Mononuclear cell (primary cell): ENCODE results near the gene MEAF6. TPM values are rescaled to one million over a fixed set of nuclear protein-coding genes. Genes with fewer than 3 reads are reported as not detected.
A peak's percentile ranks its signal among the peaks of the same experiment; 100 is the strongest.

Source experiments
- H3K27me3 ChIP-seq: 2 replicates; pipeline ENCODE4 v1.6.0; 2011; ENCODE audit warnings: low read length, control low read depth; ENCODE audit not compliant: insufficient read depth
- H3K4me1 ChIP-seq: 2 replicates; pipeline ENCODE4 v1.5.1; 2011; ENCODE audit warnings: mild to moderate bottlenecking, low read length, control low read depth; ENCODE audit not compliant: insufficient read depth
- H3K4me3 ChIP-seq: 2 replicates; pipeline ENCODE4 v1.5.1; 2011; ENCODE audit warnings: mild to moderate bottlenecking, low read length, moderate library complexity
- H3K9me3 ChIP-seq: 2 replicates; pipeline ENCODE4 v1.5.1; 2011; ENCODE audit warnings: low read depth, mild to moderate bottlenecking, control low read depth, low read length
- total RNA-seq: library from RNA; depleted of rRNA; stranded (reverse); fragments of >200 nt; gene quantifications from one replicate; pipeline ENCODE4 v1.2.3, GENCODE V29; 2012

The MEAF6 gene
- total RNA-seq, 1 donor = 65.3 TPM

DNA sequence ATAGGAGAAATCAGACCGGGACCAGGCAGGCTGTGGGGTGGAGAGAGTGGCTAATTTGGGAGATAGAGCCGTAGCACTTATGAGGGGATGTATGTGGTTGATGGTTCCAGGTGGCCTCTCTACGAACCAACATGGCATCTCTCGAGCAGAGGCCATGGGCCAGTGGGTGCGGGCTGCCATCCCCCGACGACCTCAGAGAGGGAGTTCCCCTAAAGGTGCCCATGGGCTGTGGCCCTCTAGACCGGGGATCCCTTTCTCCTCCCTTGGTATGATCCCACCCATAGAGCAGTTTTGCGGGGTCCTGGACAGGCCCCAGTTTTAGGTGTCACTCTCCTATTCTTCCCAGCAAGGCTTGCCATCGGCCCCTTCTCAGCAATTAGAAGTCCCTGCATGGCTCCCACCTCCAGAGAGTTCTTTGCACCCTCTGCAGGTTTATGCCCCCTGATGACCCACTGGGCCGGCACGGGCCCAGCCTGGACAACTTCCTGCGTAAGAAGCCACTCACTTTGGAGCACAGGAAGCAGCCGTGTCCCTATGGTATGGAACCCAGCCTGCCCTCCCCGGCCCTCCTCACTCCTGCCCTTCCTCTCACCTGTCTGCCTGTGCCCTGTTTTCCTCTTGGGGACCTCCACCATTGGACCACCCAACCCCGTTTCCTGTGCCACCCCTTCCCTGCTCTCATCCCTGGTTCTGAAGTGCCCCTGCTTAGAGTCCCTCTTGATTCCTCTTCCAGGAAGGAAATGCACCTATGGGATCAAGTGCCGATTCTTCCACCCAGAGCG, 32.4 kb downstream of the MEAF6 start:
- peaks cover 59% of the 10 kb centered on the region for H3K4me1 ChIP-seq
- H3K27me3 ChIP-seq = no peaks in the 10 kb centered on the region
- no peaks in the 10 kb centered on the region for H3K9me3 ChIP-seq
- H3K4me3 ChIP-seq = no peak overlapping the region

DNA sequence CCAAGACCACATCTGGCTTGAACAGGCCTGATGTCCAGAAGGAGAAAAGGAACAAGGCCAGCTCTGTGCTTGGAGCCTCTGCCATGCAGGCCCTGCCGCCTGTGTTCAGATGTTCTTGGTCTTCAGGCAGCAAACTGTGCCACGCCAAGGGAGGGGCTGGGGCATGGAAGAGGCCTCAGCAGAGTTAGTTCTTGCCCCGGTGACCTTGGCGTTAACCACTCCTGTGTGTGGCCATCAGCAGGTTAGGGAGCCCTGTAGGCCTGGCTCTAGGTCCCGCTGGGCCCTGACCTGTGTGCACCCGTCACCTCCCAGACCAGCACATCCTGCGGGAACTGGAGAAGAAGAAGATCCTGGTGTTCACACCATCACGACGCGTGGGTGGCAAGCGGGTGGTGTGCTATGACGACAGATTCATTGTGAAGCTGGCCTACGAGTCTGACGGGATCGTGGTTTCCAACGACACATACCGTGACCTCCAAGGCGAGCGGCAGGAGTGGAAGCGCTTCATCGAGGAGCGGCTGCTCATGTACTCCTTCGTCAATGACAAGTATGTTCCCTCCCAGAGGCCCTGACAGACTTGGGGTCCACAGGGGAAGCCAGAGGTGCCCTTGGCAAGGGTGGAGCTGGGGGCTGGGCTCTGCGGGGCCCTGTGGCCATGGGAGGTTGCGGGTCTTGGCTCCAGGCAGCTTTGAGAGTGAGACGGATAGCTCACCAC, 33.1 kb downstream of the MEAF6 start:
- peaks cover 59% of the 10 kb centered on the region for H3K4me1 ChIP-seq
- no peaks in the 10 kb centered on the region for H3K27me3 ChIP-seq
- no peaks in the 10 kb centered on the region for H3K9me3 ChIP-seq
- H3K4me3 ChIP-seq = no peak overlapping the region

DNA sequence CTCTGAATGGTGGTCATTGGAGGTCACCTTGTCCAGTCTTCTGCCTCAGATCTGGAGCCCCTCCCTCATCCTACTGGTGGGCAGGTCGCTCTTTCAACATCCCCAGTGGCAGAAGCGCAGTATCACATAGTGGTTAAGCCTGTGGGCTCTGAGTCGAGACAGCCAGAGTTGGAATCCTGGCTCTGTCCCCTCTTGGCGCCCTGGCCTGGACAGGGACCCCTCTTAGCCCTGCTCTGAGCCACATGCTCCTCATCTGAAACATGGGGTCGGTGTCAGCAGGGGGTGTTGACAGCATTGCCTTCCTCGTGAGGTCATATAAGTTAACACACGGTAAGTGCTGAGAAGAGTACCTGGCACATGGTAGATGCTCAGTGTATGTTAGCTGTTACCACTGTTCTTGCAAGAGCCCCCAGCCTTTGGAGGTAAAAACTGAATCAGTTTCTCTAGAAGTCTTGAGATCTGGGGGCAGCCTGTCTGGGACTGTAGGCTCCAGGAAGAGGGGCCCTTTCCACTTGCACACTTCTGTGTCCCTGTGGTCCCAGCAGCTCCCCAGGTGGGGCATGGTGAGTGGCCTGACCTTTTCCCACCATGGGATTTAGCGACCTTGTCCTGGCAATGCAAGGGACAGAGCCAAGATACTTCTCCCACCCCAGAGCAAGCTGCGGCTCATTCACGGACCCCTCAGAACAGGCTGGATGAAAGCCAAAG, 33.8 kb downstream of the MEAF6 start:
- peaks cover 60% of the 10 kb centered on the region for H3K4me1 ChIP-seq
- H3K9me3 ChIP-seq = no peaks in the 10 kb centered on the region
- H3K27me3 ChIP-seq = no peaks in the 10 kb centered on the region
- no peak overlapping the region for H3K4me3 ChIP-seq

DNA sequence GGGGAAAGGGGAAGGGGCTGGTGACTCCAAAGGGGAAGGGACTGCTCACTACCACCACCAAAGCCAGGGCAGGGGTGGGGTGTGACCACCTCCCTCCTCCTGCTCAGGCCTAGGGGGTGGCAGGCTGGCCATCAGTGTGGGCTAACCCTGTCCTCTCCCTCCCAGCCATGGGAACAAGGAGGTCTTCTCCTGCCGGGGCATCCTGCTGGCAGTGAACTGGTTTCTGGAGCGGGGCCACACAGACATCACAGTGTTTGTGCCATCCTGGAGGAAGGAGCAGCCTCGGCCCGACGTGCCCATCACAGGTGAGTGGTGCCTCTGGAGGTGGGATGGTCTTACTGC, 34.5 kb downstream of the MEAF6 start:
- H3K27me3 ChIP-seq = no peaks in the 10 kb centered on the region
- peaks cover 64% of the 10 kb centered on the region for H3K4me1 ChIP-seq
- H3K9me3 ChIP-seq = no peaks in the 10 kb centered on the region
- H3K4me3 ChIP-seq = no peak overlapping the region

DNA sequence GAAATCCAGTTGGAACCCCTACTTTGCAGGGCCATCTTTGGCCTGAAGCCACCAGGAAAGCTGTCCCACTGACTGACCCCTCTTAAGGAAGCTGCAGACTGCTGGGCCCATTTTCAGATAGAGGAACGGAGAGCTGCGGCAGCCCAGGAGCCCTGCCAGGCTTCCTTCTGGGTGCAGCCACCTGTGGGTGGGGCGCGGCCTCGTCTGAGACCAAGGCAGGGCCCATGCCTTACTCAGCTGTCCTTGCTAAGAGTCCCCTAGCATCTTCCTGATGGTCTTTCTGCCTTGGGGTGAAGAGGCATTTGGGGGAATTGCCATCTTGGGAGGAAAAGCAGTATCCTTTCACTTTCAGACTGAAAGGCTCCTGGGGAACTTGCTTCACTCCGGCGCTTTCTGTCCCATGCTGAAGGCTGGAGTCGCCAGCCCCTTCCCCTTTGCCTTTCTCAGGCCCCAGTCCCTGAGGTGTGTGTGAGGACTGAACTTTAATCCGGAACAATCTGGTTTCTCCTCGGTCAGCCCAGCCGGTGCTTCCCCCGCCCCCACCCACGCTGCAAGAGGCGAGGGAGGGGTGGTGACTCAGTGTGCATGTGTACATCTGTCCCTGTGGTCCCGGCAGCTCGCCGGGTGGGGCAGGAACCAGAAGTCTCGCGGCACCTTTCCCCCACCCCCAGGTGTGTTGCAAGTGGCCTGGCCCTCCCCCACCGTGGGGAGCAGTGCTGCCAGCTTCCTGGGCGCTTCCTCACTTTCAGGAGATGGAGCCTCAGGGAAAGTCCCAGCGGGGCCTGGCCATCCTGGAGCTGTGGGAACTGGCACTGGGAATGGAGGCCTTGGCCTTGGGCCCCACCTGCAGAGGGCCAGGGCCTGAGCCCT, 35.1 kb downstream of the MEAF6 start:
- Histone ChIP-seq H3K4me1 (peaks cover 66% of the 10 kb centered on the region), H3K9me3 (no peaks in the 10 kb centered on the region), H3K4me3 (peak overlapping the region; percentile 86), H3K27me3 (no peaks in the 10 kb centered on the region)

DNA sequence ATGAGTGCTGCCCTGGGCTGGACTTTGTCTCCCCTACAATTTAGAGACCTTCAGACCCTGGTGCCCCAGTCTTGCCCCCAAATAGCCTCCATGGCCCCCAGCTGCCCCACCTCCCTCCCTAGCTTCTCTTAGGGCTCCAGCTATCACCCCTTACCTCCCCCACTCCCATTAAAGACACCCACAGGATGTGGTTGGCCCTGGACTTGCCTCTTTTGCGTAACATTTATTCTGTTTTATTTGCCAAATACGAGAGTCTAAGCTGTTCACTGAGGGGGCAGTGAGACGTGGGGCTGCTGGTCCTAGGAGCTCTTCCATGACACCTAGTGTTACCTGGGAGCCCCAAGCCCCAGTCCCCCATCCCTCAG, 35.7 kb downstream of the MEAF6 start:
- Histone ChIP-seq H3K4me3 (peak overlapping the region; percentile 86), H3K4me1 (peaks cover 68% of the 10 kb centered on the region)

DNA sequence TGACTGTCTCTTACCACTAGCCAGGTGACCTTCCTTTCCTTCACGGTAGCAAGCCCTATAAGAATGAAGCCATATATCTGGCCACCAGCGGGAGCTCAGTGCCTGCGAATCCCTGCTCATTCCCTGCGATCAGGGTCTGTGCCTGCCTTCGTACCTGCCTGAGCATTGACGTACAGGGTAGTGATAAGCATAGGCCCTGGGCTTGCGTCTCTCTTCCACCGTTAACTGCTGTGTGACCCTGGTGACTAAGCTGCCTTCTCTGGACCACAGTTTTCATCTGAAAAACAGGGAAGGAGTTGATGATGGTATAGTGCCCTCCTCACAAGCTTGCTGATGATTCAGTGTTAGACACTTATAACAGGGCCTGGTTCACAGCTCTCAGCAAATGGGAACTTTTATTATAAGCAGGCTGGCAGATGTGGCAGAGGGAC, 36.1 kb downstream of the MEAF6 start:
- Histone ChIP-seq H3K9me3 (no peaks in the 10 kb centered on the region), H3K4me1 (peaks cover 72% of the 10 kb centered on the region), H3K4me3 (peak overlapping the region; percentile 86), H3K27me3 (no peaks in the 10 kb centered on the region)

More for the DNA sequence above, 35.7 kb downstream of the MEAF6 start:
- H3K9me3 ChIP-seq = no peaks in the 10 kb centered on the region
- H3K27me3 ChIP-seq = no peaks in the 10 kb centered on the region

DNA sequence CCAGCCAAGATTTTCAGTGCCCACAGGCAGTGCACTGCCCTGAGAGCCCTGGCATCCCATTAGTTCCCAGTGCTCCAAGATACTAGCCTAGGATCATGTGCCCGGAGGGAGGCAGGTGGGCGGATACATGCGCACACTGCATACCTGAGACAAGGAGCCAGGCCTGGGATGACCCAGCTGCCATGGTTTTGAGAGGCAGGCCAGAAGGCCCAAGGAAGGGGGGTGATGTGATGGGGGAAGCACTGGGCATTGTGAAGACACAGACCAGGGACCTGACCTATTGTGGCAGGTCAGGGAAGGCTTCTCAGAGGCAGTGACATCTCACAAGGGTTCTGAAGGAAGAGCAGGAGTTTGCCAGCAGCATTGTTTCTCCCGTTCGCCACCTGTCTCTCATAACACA, 36.6 kb downstream of the MEAF6 start:
- Histone ChIP-seq H3K4me1 (peaks cover 78% of the 10 kb centered on the region), H3K4me3 (peak overlapping the region; percentile 86), H3K27me3 (no peaks in the 10 kb centered on the region), H3K9me3 (no peaks in the 10 kb centered on the region)

DNA sequence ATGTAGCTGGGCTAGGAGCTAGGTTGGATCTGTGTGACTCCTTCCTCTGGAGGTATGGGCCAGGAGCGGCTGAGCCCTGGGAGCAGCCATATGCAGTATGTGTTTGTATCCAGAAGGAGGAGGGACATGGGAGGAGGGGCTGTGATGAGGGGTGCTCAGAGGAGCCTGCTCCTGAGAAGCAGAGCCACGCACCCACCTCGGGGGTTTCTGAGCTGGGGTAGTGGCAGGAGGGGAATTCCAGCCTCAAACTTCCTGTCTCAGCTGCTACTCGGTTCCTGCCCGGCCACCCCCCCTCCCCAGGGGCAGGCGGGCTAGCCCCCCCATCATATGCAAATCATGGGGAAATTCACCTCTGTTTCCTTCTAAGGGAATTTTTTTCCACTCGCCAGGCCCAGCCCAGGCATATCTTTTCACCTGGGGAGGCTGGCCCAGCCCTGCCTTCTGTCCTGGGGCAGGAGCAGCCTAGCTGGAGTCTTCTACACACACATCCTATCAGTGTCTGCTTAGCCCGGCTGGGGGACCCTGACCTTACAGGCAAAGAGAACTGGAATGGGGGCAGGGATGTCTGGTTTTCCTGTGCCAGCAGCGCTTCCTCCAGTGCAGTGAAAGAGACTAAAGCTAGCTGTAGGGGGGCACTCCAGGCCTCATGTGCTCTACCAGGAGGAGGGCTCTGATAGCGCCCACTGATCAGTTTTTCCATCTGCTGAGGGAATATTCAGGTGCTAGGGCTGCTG, 37.2 kb downstream of the MEAF6 start:
- Histone ChIP-seq H3K4me3 (peak overlapping the region; percentile 86), H3K9me3 (no peaks in the 10 kb centered on the region), H3K4me1 (peaks cover 83% of the 10 kb centered on the region), H3K27me3 (no peaks in the 10 kb centered on the region)

DNA sequence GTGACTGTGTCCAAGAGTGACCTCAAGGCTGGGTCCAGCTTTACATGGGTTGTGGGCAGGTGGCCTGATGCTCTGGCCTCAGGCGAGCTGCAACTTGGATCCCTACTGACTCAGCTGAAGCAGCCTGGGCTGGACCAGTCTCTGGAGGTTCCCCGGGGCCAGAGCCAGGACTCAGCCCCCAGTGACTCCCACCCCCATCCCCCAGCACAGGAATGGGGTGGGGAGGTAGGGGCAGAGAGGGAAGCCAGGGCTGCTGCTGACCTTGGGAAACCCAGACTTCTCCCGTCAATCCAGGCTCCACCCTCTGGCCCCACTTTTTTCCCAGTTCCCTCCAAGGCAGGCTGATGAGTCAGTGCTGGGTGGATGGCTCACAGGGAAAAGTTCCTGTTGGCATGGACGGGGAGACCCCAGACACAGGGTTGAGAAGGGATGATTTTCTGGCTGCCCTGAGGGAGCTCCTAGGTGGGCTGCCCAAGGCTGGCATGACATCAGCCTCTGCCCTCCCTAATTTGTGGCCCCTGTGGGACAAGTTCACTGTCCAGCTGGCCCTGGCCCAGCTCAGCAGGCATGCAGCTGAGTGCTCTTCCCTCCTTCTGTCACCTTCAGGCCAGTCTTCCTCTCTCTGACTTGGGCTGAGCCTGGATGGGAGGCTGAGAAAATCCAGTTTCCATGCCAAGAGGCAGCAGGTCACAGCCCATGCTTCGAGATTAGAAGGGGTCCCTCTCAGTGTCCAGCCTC, 37.9 kb downstream of the MEAF6 start:
- H3K4me3 ChIP-seq = peak overlapping the region; percentile 86
- H3K9me3 ChIP-seq = no peaks in the 10 kb centered on the region
- peaks cover 90% of the 10 kb centered on the region for H3K4me1 ChIP-seq
- H3K27me3 ChIP-seq = no peaks in the 10 kb centered on the region

DNA sequence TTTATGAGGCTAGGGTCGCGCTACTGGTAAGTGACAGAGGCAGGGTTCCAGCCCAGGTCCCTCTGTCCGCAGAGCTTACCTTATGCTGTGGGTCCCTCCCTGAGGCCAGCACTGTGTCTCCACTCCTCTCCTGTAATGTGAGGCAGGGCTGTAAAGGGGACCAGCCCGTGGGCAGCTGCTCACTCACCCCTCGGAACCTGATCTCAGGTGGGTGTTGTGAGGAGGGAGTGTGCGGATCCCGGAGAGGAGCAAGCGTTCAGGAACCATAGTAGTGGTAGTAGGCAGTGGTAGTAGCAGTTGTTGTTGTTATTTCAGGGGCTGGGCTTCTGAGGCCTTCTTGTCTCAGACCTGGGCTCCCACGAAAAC, 38.5 kb downstream of the MEAF6 start:
- Histone ChIP-seq H3K4me3 (peak overlapping the region; percentile 86), H3K4me1 (peaks cover 90% of the 10 kb centered on the region), H3K27me3 (no peaks in the 10 kb centered on the region), H3K9me3 (no peaks in the 10 kb centered on the region)

DNA sequence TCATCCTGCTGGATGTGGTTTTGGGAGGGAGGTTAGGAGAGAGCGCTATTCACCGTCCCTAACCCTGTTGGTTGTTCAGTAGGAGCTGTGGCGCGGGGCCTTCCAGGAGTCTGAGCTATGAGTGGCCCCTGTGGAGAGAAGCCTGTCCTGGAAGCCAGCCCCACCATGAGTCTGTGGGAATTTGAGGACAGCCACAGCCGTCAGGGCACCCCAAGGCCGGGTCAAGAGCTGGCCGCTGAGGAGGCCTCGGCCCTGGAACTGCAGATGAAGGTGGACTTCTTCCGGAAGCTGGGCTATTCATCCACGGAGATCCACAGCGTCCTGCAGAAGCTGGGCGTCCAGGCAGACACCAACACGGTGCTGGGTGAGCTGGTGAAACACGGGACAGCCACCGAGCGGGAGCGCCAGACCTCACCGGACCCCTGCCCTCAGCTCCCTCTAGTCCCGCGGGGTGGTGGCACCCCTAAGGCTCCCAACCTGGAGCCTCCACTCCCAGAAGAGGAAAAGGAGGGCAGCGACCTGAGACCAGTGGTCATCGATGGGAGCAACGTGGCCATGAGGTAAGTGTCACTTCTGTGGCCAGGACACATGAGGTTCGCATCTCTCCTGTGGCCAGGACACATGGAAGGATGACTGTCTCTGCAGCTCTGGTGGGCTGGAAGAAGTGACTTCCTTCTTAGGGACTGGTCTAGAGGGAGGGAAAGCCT, 39.0 kb downstream of the MEAF6 start:
- Histone ChIP-seq H3K27me3 (no peaks in the 10 kb centered on the region), H3K4me3 (peak overlapping the region; percentile 86), H3K4me1 (peaks cover 86% of the 10 kb centered on the region), H3K9me3 (no peaks in the 10 kb centered on the region)

DNA sequence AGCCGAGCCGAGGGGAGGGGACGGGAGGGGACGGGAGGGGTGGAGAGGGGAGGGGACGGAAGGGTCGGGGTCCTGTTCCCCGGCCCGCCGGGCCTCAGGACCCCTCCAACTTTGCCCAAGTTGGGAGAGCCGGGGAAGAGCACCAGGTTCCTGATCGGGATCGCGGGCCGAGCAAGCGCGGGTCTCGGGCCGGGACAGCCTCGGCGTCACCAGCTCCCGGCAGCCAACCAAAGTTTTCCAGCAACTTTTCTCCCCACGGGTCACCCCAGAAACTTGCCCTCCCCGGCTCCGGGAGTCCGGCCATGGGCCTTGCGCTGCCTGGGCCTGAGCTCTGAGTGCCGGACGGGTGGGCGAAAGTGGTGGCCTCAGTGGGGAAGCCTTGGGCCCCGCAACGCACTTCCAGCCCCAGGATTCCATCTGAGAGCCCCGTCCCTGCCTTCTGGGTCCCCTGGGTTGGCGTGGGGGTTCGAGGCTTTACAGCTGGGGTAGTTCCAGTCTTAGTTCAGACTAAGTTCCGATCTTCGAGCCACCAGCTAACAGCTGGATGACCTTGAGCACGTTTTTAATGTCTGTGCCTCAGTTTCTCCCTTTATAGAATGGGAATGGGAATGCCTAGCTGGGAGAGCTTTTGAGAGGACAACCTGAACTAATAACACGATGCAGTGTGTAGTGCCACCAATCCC, 39.7 kb downstream of the MEAF6 start:
- Histone ChIP-seq H3K27me3 (no peaks in the 10 kb centered on the region), H3K4me1 (peaks cover 79% of the 10 kb centered on the region), H3K4me3 (peak overlapping the region; percentile 86), H3K9me3 (no peaks in the 10 kb centered on the region)
